OCI-LY7 (cell line): ENCODE measurements around the gene KDM1A.

Experiments
- CTCF ChIP-seq: fragments of 200-600 bp; sonication (generic); conservative IDR thresholded peaks from 2 replicates; pipeline ENCODE4 v1.5.1; 2014; ENCODE audit warnings: mild to moderate bottlenecking, antibody characterized with exemption, low read length, moderate library complexity, mixed read lengths
- EZH2phosphoT487 ChIP-seq: fragments of 200-600 bp; sonication (generic); IDR thresholded peaks from 2 replicates; pipeline ENCODE4 v1.6.1; 2018; ENCODE audit warnings: low read depth, borderline replicate concordance, mild to moderate bottlenecking, mixed run types, antibody characterized with exemption, low read length, moderate library complexity, mixed read lengths

- TF ChIP-seq CTCF, result no peak
- TF ChIP-seq EZH2phosphoT487, result no peak
Observed at GRCh38 chr1:23090056-23090455, 70.8 kb downstream of the KDM1A start.
